Activated B cell treated with CpG ODN at 0.5 μM for 24 hours (primary cell): ENCODE results near the gene ZPBP. TPM values are rescaled to one million over a fixed set of nuclear protein-coding genes. Genes with fewer than 3 reads are reported as not detected.

Source experiments
- ATAC-seq: fragments of 200-7000 bp; cut with Tn5 transposase; one replicate; pipeline ENCODE4 v1.10.0; 2021; ENCODE audit warnings: low read depth, mild to moderate bottlenecking, moderate library complexity
- CTCF ChIA-PET: fragments of 350-600 bp; sonication (Branson Sonifier 250); formaldehyde crosslinking; loops from one replicate; lab custom pipeline; 2021; ENCODE audit warnings: antibody characterized with exemption; lab: Charles Lee
- POLR2A ChIA-PET: fragments of 350-600 bp; sonication (Branson Sonifier 250); formaldehyde crosslinking; loops from one replicate; lab custom pipeline; 2021; ENCODE audit warnings: antibody characterized with exemption; lab: Charles Lee
- DNase-seq: peaks from one replicate; pipeline ENCODE4 v3.0.0; 2022
- H3K27ac Mint-ChIP-seq: one replicate; pipeline ENCODE4 v1.8.0; 2020; ENCODE audit warnings: mixed read lengths
- H3K27me3 Mint-ChIP-seq: one replicate; pipeline ENCODE4 v1.8.0; 2021; ENCODE audit warnings: mixed read lengths
- H3K36me3 Mint-ChIP-seq: one replicate; pipeline ENCODE4 v1.8.0; 2021; ENCODE audit warnings: low read depth, mixed read lengths
- H3K4me1 Mint-ChIP-seq: one replicate; pipeline ENCODE4 v1.8.0; 2021; ENCODE audit warnings: mixed read lengths
- H3K4me3 Mint-ChIP-seq: one replicate; pipeline ENCODE4 v1.8.0; 2020; ENCODE audit warnings: mild to moderate bottlenecking, mixed read lengths
- H3K9me3 Mint-ChIP-seq: one replicate; pipeline ENCODE4 v1.8.0; 2020; ENCODE audit warnings: mixed read lengths
- intact Hi-C: fragments of 100-400 bp; cut with micrococcal nuclease; formaldehyde crosslinking; loops from one replicate; pipeline ENCODE4 v1.15.1; 2024
- total RNA-seq: library from RNA; stranded (reverse); gene quantifications from 2 replicates; pipeline ENCODE4 v1.2.3, GENCODE V29; 2022
- TF ChIP-seq, protein P1 (sequence below): fragments of 200-600 bp; IDR thresholded peaks from one replicate; pipeline ENCODE4 v1.8.0; 2022; ENCODE audit warnings: antibody characterized with exemption, mild to moderate bottlenecking

ZPBP gene
- total RNA-seq, 1 donor from 2014 or later = not detected

DNA sequence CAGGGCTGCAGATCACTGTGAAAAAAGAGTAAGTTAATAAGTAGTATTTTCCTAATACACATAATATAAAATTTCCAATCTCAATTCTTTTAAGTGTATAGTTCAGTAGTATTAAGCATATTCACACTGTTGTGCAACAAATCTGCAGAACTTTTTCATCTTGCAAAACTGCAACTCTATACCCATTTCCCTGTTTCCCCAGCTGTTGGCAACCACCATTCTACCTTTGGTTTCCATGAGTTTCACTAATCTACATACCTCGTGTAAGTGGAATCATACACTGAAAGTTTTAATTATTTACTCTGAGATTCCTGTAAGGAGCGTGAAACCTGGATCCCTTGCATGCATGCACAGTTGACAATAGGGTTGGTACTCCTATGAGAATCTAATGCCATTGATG, 155.4 kb downstream of the ZPBP start:
- Mint-ChIP-seq H3K4me3 (no peak overlapping the region), H3K9me3 (peaks cover 8% of the 10 kb centered on the region), H3K27ac (no peak overlapping the region), H3K36me3 (no peaks in the 10 kb centered on the region), H3K27me3 (no peaks in the 10 kb centered on the region), H3K4me1 (no peaks in the 10 kb centered on the region)
- TF ChIP-seq, protein P1, sequence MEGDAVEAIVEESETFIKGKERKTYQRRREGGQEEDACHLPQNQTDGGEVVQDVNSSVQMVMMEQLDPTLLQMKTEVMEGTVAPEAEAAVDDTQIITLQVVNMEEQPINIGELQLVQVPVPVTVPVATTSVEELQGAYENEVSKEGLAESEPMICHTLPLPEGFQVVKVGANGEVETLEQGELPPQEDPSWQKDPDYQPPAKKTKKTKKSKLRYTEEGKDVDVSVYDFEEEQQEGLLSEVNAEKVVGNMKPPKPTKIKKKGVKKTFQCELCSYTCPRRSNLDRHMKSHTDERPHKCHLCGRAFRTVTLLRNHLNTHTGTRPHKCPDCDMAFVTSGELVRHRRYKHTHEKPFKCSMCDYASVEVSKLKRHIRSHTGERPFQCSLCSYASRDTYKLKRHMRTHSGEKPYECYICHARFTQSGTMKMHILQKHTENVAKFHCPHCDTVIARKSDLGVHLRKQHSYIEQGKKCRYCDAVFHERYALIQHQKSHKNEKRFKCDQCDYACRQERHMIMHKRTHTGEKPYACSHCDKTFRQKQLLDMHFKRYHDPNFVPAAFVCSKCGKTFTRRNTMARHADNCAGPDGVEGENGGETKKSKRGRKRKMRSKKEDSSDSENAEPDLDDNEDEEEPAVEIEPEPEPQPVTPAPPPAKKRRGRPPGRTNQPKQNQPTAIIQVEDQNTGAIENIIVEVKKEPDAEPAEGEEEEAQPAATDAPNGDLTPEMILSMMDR = no peak
- CTCF ChIA-PET = no interaction called here
- no peak for DNase-seq
- POLR2A ChIA-PET = no interaction called here
- ATAC-seq = no peak
- intact Hi-C loops = no loop called here

DNA sequence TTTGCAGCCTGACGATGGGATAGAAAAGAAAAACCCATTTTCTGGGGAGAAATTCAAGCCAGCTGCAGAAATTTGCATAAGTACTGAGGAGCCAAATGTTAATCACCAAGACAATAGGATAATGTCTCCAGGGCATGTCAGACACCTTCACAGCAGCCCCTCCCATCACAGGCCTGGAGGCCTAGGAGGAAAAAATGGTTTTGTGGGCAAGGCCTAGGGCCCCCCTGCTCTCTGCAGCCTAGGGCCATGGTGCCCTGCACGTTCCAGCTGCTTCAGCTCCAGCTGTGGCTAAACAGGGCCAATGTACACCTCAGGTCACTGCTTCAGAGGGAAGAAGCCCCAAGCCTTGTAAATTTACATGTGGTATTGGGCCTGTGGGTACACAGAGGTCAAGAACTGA, 161.4 kb downstream of the ZPBP start:
- Mint-ChIP-seq H3K27ac (no peak overlapping the region), H3K4me1 (no peaks in the 10 kb centered on the region), H3K4me3 (no peak overlapping the region), H3K9me3 (peaks cover 18% of the 10 kb centered on the region), H3K36me3 (no peaks in the 10 kb centered on the region), H3K27me3 (no peaks in the 10 kb centered on the region)
- intact Hi-C loops = no loop called here
- DNase-seq (no peak), ATAC-seq (no peak)
- TF ChIP-seq, protein P1 = no peak
- ChIA-PET CTCF (no interaction called here), POLR2A (no interaction called here)

DNA sequence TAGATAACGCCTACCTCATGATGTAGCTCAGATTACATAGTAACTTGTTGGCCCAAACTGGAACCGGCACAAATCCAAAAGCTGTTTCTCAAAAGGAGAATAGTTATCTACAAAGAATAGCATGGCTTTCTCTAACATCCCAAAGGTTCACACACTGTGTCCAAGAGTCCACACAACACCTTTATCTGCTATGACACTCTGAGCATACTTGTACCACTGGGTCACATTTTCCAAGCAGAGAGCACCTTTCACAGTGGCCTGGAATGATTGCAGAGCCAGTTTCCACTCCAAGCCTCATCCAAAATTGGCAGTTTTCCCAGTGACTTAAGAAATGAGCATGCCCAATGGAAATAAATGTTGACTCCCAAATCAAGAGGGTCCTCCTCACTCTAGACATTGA, 164.3 kb downstream of the ZPBP start:
- ATAC-seq (no peak), DNase-seq (no peak)
- Mint-ChIP-seq H3K27me3 (no peaks in the 10 kb centered on the region), H3K4me1 (no peaks in the 10 kb centered on the region), H3K36me3 (no peaks in the 10 kb centered on the region), H3K27ac (no peak overlapping the region), H3K9me3 (peaks cover 18% of the 10 kb centered on the region), H3K4me3 (no peak overlapping the region)
- ChIA-PET CTCF (no interaction called here), POLR2A (no interaction called here)
- intact Hi-C loops = no loop called here
- TF ChIP-seq, protein P1 = no peak

DNA sequence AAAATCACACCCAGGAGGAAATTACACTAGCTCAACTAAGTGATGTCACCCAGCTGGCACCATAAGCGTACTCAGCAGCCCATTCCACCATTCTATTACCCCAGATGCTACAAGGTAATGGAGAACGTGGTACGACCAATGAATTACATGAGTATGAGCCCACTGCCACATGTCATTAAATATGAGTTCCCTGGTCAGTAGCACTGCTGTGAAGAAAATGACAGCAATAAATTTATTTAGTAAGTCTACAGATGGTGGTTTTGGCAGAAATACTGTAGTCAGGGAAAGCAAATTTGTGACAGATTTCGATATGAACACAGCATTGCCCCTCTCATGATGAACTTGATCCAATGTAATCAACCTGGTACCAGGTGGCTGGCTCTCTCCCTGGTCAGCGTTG, 165.4 kb downstream of the ZPBP start:
- TF ChIP-seq, protein P1 = no peak
- H3K27me3 Mint-ChIP-seq = no peaks in the 10 kb centered on the region
- H3K4me3 Mint-ChIP-seq = no peak overlapping the region
- ChIA-PET POLR2A (no interaction called here), CTCF (no interaction called here)
- intact Hi-C loops = no loop called here
- no peak for DNase-seq
- peaks cover 16% of the 10 kb centered on the region for H3K9me3 Mint-ChIP-seq
- H3K36me3 Mint-ChIP-seq = no peaks in the 10 kb centered on the region
- H3K27ac Mint-ChIP-seq = no peak overlapping the region
- no peaks in the 10 kb centered on the region for H3K4me1 Mint-ChIP-seq
- ATAC-seq = no peak

DNA sequence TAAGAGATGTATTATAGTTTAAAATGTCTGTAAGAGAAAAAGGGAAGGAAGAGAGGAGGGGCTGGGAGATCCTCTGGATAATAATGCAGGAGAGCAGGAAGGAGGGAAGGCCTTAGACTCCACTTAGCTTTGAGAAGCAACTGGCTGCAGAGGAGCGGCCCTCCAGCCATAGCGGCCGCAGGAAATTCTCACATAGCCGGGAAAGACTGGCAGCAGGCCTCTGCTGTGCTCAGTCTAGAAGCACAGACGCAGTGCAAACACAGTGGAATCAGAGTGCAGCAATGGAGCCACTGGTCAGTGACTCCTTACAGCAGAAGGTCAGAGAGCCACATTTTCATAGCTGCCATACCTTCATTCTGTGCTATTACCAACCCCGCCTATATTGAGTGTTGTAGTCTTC, 166.3 kb downstream of the ZPBP start:
- Mint-ChIP-seq H3K9me3 (peaks cover 8% of the 10 kb centered on the region), H3K4me3 (no peak overlapping the region), H3K27ac (no peak overlapping the region), H3K27me3 (no peaks in the 10 kb centered on the region), H3K4me1 (no peaks in the 10 kb centered on the region), H3K36me3 (no peaks in the 10 kb centered on the region)
- intact Hi-C loops = no loop called here
- CTCF ChIA-PET = no interaction called here
- TF ChIP-seq, protein P1 = no peak
- ATAC-seq (no peak), DNase-seq (no peak)
- POLR2A ChIA-PET = no interaction called here
